Astrocyte (in vitro differentiated cells and primary cell): ENCODE results near the gene TMEM108. TPM values are rescaled to one million over a fixed set of nuclear protein-coding genes. Genes with fewer than 3 reads are reported as not detected.

Experiments used
- DNase-seq: peaks from one replicate; pipeline ENCODE4 v3.0.0-alpha.2; 2010; ENCODE audit warnings: low read depth
- FAIRE-seq: peaks from 2 replicates; lab custom pipeline; 2011; peaks lifted over from hg19 to GRCh38; lab: Jason Lieb, UNC
- H2AFZ ChIP-seq: 2 replicates; pipeline ENCODE4 v1.6.0; 2012; ENCODE audit warnings: low read depth, low read length, inconsistent platforms
- H3K27ac ChIP-seq: 2 replicates; pipeline ENCODE4 v1.5.1; 2011; ENCODE audit warnings: low read depth, low read length, inconsistent platforms
- H3K27me3 ChIP-seq: 2 replicates; pipeline ENCODE4 v1.6.0; 2011; ENCODE audit warnings: low read length, inconsistent platforms; ENCODE audit not compliant: insufficient read depth
- H3K36me3 ChIP-seq: 2 replicates; pipeline ENCODE4 v1.5.1; 2011; ENCODE audit warnings: low read length, inconsistent platforms; ENCODE audit not compliant: insufficient read depth
- H3K4me1 ChIP-seq: 2 replicates; pipeline ENCODE4 v1.5.1; 2011; ENCODE audit warnings: low read length, inconsistent platforms; ENCODE audit not compliant: insufficient read depth
- H3K4me2 ChIP-seq: 2 replicates; pipeline ENCODE4 v1.6.0; 2012; ENCODE audit warnings: low read length, inconsistent platforms
- H3K4me3 ChIP-seq: 2 replicates; pipeline ENCODE4 v1.5.1; 2011; ENCODE audit warnings: low read depth, mild to moderate bottlenecking, low read length, inconsistent platforms; ENCODE audit not compliant: insufficient read depth
- H3K79me2 ChIP-seq: 2 replicates; pipeline ENCODE4 v1.6.0; 2012; ENCODE audit warnings: mild to moderate bottlenecking, low read length, inconsistent platforms; ENCODE audit not compliant: insufficient read depth
- H3K9ac ChIP-seq: 2 replicates; pipeline ENCODE4 v1.6.0; 2012; ENCODE audit warnings: mild to moderate bottlenecking, low read length, inconsistent platforms
- H3K9me3 ChIP-seq: 2 replicates; pipeline ENCODE4 v1.5.1; 2012; ENCODE audit warnings: low read depth, mild to moderate bottlenecking, low read length, inconsistent platforms; ENCODE audit not compliant: insufficient read depth
- H4K20me1 ChIP-seq: 2 replicates; pipeline ENCODE4 v1.6.0; 2012; ENCODE audit warnings: low read length, inconsistent platforms; ENCODE audit not compliant: insufficient read depth
- H3K27ac Mint-ChIP-seq: one replicate; pipeline ENCODE4 v1.8.0; 2021; ENCODE audit warnings: mild to moderate bottlenecking, mixed read lengths; ENCODE audit not compliant: unreplicated experiment
- H3K27me3 Mint-ChIP-seq: one replicate; pipeline ENCODE4 v1.8.0; 2021; ENCODE audit warnings: low read depth, mixed read lengths; ENCODE audit not compliant: unreplicated experiment
- H3K36me3 Mint-ChIP-seq: one replicate; pipeline ENCODE4 v1.8.0; 2021; ENCODE audit warnings: low read depth, mixed read lengths; ENCODE audit not compliant: unreplicated experiment
- H3K4me1 Mint-ChIP-seq: one replicate; pipeline ENCODE4 v1.8.0; 2021; ENCODE audit warnings: low read depth, mixed read lengths; ENCODE audit not compliant: unreplicated experiment
- H3K4me3 Mint-ChIP-seq: one replicate; pipeline ENCODE4 v1.8.0; 2021; ENCODE audit warnings: mild to moderate bottlenecking, moderate library complexity, mixed read lengths; ENCODE audit not compliant: unreplicated experiment
- H3K9me3 Mint-ChIP-seq: one replicate; pipeline ENCODE4 v1.8.0; 2021; ENCODE audit warnings: mild to moderate bottlenecking, mixed read lengths; ENCODE audit not compliant: unreplicated experiment
- EZH2 ChIP-seq: IDR thresholded peaks from 2 replicates; pipeline ENCODE4 v1.6.1; 2012; ENCODE audit warnings: mild to moderate bottlenecking, low read length, inconsistent platforms; ENCODE audit not compliant: insufficient read depth
- total RNA-seq: library from RNA; stranded (reverse); gene quantifications from 2 replicates; pipeline ENCODE4 v1.2.1, GENCODE V29; 2021
- TF ChIP-seq, protein P1 (sequence below): IDR thresholded peaks from 2 replicates; pipeline ENCODE4 v1.5.1; 2011; ENCODE audit warnings: low read depth, mild to moderate bottlenecking, inconsistent platforms, low read length, moderate library complexity; ENCODE audit not compliant: insufficient read depth

TMEM108 gene
- total RNA-seq, 1 donor from 2014 or later: 5.6 TPM

DNA sequence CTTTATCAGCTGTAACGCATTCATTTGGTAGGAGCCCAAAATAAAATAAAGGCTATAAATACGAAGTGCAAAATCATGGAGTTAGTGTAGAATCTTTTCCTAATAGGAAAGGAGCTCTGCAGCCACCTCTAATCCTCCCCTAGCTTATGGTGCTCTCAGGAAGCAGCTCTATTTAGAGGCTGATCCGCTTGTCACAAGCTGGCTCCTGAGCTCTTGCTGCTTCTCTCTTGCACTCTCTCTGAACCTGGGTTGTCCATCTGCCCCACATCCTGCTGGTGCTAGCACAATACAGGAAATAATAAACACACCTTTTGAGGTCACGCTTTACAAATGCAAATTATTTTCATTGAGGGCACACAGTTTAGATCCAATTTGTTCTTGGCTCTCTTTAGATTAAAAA lies 324.3 kb downstream of the TMEM108 start:
- no peak overlapping the region for H3K4me2 ChIP-seq
- no peaks in the 10 kb centered on the region for H3K36me3 Mint-ChIP-seq
- H3K9ac ChIP-seq: no peak overlapping the region
- no peaks in the 10 kb centered on the region for H3K36me3 ChIP-seq
- no peaks in the 10 kb centered on the region for H3K79me2 ChIP-seq
- DNase-seq (no peak), FAIRE-seq (no peak)
- TF ChIP-seq, protein P1, sequence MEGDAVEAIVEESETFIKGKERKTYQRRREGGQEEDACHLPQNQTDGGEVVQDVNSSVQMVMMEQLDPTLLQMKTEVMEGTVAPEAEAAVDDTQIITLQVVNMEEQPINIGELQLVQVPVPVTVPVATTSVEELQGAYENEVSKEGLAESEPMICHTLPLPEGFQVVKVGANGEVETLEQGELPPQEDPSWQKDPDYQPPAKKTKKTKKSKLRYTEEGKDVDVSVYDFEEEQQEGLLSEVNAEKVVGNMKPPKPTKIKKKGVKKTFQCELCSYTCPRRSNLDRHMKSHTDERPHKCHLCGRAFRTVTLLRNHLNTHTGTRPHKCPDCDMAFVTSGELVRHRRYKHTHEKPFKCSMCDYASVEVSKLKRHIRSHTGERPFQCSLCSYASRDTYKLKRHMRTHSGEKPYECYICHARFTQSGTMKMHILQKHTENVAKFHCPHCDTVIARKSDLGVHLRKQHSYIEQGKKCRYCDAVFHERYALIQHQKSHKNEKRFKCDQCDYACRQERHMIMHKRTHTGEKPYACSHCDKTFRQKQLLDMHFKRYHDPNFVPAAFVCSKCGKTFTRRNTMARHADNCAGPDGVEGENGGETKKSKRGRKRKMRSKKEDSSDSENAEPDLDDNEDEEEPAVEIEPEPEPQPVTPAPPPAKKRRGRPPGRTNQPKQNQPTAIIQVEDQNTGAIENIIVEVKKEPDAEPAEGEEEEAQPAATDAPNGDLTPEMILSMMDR: no peak
- no peak for TF ChIP-seq EZH2
- no peak overlapping the region for H2AFZ ChIP-seq
- H3K27ac ChIP-seq: no peak overlapping the region
- no peak overlapping the region for H3K4me3 Mint-ChIP-seq
- no peaks in the 10 kb centered on the region for H3K9me3 ChIP-seq
- H3K4me1 ChIP-seq: no peaks in the 10 kb centered on the region
- H3K27me3 Mint-ChIP-seq: no peaks in the 10 kb centered on the region
- no peaks in the 10 kb centered on the region for H4K20me1 ChIP-seq
- no peaks in the 10 kb centered on the region for H3K4me1 Mint-ChIP-seq
- H3K27me3 ChIP-seq: no peaks in the 10 kb centered on the region
- H3K9me3 Mint-ChIP-seq: no peaks in the 10 kb centered on the region
- H3K4me3 ChIP-seq: no peak overlapping the region
- H3K27ac Mint-ChIP-seq: no peak overlapping the region

DNA sequence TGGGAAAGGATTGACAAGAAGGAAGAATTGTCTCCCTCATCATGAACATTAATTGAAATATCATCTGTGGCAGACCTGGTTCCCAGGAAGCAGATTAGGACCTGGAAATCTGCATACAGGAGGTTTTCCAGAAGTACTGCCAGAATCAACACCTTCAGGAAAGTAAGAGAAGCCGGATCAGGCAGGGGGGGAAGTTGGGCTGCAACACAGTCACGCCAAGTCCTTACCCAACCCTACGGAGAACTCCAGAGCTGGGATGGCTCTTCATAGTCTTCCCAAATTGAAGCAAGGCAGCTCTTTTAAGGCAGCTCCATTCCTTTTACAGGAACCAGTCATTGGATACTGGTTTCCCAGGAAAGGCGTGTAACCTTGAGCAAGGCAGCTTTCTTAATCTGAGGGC lies 326.5 kb downstream of the TMEM108 start:
- no peaks in the 10 kb centered on the region for H3K79me2 ChIP-seq
- no peaks in the 10 kb centered on the region for H4K20me1 ChIP-seq
- H3K4me2 ChIP-seq: no peak overlapping the region
- Mint-ChIP-seq H3K9me3 (no peaks in the 10 kb centered on the region), H3K4me1 (no peaks in the 10 kb centered on the region), H3K36me3 (no peaks in the 10 kb centered on the region), H3K4me3 (no peak overlapping the region), H3K27ac (no peak overlapping the region), H3K27me3 (no peaks in the 10 kb centered on the region)
- H3K4me3 ChIP-seq: no peak overlapping the region
- no peak for FAIRE-seq
- no peak overlapping the region for H3K27ac ChIP-seq
- DNase-seq: no peak
- no peak overlapping the region for H3K9ac ChIP-seq
- H3K27me3 ChIP-seq: no peaks in the 10 kb centered on the region
- H3K4me1 ChIP-seq: no peaks in the 10 kb centered on the region
- no peak overlapping the region for H2AFZ ChIP-seq
- H3K36me3 ChIP-seq: no peaks in the 10 kb centered on the region
- TF ChIP-seq, protein P1: no peak
- no peak for TF ChIP-seq EZH2
- H3K9me3 ChIP-seq: no peaks in the 10 kb centered on the region

DNA sequence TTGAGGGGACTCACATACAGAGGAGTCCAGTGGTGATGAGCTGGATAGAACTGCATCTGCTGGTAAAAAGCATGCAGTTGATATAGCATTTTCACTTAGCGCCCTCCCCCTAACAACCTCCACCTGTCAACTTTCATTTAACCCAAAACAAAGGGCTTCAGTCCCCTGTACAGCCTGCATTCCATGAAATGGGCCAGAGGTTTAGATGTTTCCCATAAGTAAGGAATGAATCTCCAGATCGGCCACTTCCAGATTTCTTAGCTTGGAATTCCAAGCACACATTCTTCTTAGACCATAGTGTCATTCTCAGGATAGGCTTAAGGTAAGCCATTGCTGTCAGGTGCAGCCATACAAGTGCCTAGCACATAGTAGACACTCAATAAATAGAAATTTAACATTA lies 328.7 kb downstream of the TMEM108 start:
- H3K4me1 ChIP-seq: no peaks in the 10 kb centered on the region
- no peak overlapping the region for H2AFZ ChIP-seq
- Mint-ChIP-seq H3K27ac (no peak overlapping the region), H3K27me3 (no peaks in the 10 kb centered on the region), H3K36me3 (no peaks in the 10 kb centered on the region), H3K9me3 (no peaks in the 10 kb centered on the region), H3K4me3 (no peak overlapping the region), H3K4me1 (no peaks in the 10 kb centered on the region)
- no peaks in the 10 kb centered on the region for H3K36me3 ChIP-seq
- no peaks in the 10 kb centered on the region for H3K9me3 ChIP-seq
- no peaks in the 10 kb centered on the region for H3K27me3 ChIP-seq
- H3K9ac ChIP-seq: no peak overlapping the region
- H3K79me2 ChIP-seq: no peaks in the 10 kb centered on the region
- H4K20me1 ChIP-seq: no peaks in the 10 kb centered on the region
- no peak overlapping the region for H3K27ac ChIP-seq
- TF ChIP-seq EZH2: no peak
- TF ChIP-seq, protein P1: no peak
- no peak overlapping the region for H3K4me3 ChIP-seq
- DNase-seq (no peak), FAIRE-seq (no peak)
- no peak overlapping the region for H3K4me2 ChIP-seq
